Nephron (organoid): Measurements from ENCODE around the gene GRP.
"Not testable (repeated sequence)": the region's sequence is repeated elsewhere in the genome, so short reads cannot be mapped to it uniquely, and the experiment has no call there.

Experiments
- H3K27ac Mint-ChIP-seq, 3 experiments: 2 replicates each; pipeline ENCODE4 v1.8.0; 2020; ENCODE audit warnings: mixed read lengths in 3 of 3, mild to moderate bottlenecking in 2 of 3, moderate library complexity in 1 of 3
- H3K27me3 Mint-ChIP-seq: 2 replicates; pipeline ENCODE4 v1.8.0; 2021; ENCODE audit warnings: low read depth, mild to moderate bottlenecking, moderate library complexity, mixed read lengths
- H3K36me3 Mint-ChIP-seq: 2 replicates; pipeline ENCODE4 v1.8.0; 2020; ENCODE audit warnings: low read depth, mixed read lengths
- H3K4me1 Mint-ChIP-seq: 2 replicates; pipeline ENCODE4 v1.8.0; 2020; ENCODE audit warnings: mixed read lengths
- H3K4me3 Mint-ChIP-seq, 3 experiments: 2 replicates each; pipeline ENCODE4 v1.8.0; 2020; ENCODE audit warnings: mild to moderate bottlenecking in 3 of 3, mixed read lengths in 3 of 3, moderate library complexity in 2 of 3
- H3K9me3 Mint-ChIP-seq: 2 replicates; pipeline ENCODE4 v1.8.0; 2020; ENCODE audit warnings: mixed read lengths
- CTCF ChIP-seq, 3 experiments: fragments of 200-600 bp; sonication (generic); IDR thresholded peaks; one replicate each; pipeline ENCODE4 v1.5.0; 2021; ENCODE audit warnings: antibody characterized with exemption in 3 of 3; ENCODE audit not compliant: unreplicated experiment in 3 of 3

GRP gene

GRCh38 chr18:59238385-59238784, 18.4 kb downstream of the GRP start:
- Mint-ChIP-seq H3K27me3 (peaks cover 42% of the 10 kb centered on the region), H3K4me1 (no peaks in the 10 kb centered on the region), H3K4me3 (no peak overlapping the region), H3K36me3 (no peaks in the 10 kb centered on the region), H3K9me3 (peaks cover 11% of the 10 kb centered on the region), H3K27ac (no peak overlapping the region)
- TF ChIP-seq CTCF (IDR thresholded peaks at IDR 0.05; ENCODE audit: unreplicated experiment in 3 of 3) = no peak

GRCh38 chr18:59239642-59240041, 19.7 kb downstream of the GRP start:
- no peak for TF ChIP-seq CTCF (IDR thresholded peaks at IDR 0.05; ENCODE audit: unreplicated experiment in 3 of 3)

GRCh38 chr18:59242906-59243305, 22.9 kb downstream of the GRP start:
- Mint-ChIP-seq H3K4me3 (no peak overlapping the region), H3K4me1 (no peaks in the 10 kb centered on the region), H3K27me3 (peaks cover 71% of the 10 kb centered on the region), H3K9me3 (peaks cover 6% of the 10 kb centered on the region), H3K27ac (no peak overlapping the region), H3K36me3 (no peaks in the 10 kb centered on the region)
- TF ChIP-seq CTCF (IDR thresholded peaks at IDR 0.05; ENCODE audit: unreplicated experiment in 3 of 3) = no peak

More at GRCh38 chr18:59239642-59240041, 19.7 kb downstream of the GRP start:
- Mint-ChIP-seq H3K36me3 (no peaks in the 10 kb centered on the region), H3K27ac (no peak overlapping the region), H3K9me3 (peaks cover 11% of the 10 kb centered on the region), H3K4me3 (no peak overlapping the region), H3K27me3 (peaks cover 52% of the 10 kb centered on the region), H3K4me1 (no peaks in the 10 kb centered on the region)

GRCh38 chr18:59246796-59247195, 26.8 kb downstream of the GRP start:
- Mint-ChIP-seq H3K36me3 (no peaks in the 10 kb centered on the region), H3K27ac (no peak overlapping the region), H3K4me3 (no peak overlapping the region), H3K9me3 (peaks cover 2% of the 10 kb centered on the region), H3K27me3 (peaks cover 63% of the 10 kb centered on the region), H3K4me1 (peaks cover 6% of the 10 kb centered on the region)
- no peak for TF ChIP-seq CTCF (IDR thresholded peaks at IDR 0.05; ENCODE audit: unreplicated experiment in 3 of 3)

GRCh38 chr18:59249199-59249774, 29.3 kb downstream of the GRP start:
- peak overlapping the region in 1 of 3 experiments; percentile 7 for H3K27ac Mint-ChIP-seq
- H3K36me3 Mint-ChIP-seq = no peaks in the 10 kb centered on the region
- H3K27me3 Mint-ChIP-seq = peaks cover 76% of the 10 kb centered on the region
- TF ChIP-seq CTCF (IDR thresholded peaks at IDR 0.05; ENCODE audit: unreplicated experiment in 3 of 3) = peak; percentile 76 to 84 (median 83)
- H3K9me3 Mint-ChIP-seq = peaks cover 5% of the 10 kb centered on the region
- H3K4me1 Mint-ChIP-seq = peaks cover 6% of the 10 kb centered on the region
- no peak overlapping the region for H3K4me3 Mint-ChIP-seq

GRCh38 chr18:59255491-59255890, 35.5 kb downstream of the GRP start:
- H3K4me3 Mint-ChIP-seq, H3K27ac Mint-ChIP-seq, H3K4me1 Mint-ChIP-seq, H3K36me3 Mint-ChIP-seq: not testable (repeated sequence)
- Mint-ChIP-seq H3K27me3 (peaks cover 60% of the 10 kb centered on the region), H3K9me3 (peaks cover 11% of the 10 kb centered on the region)

- H3K9me3 Mint-ChIP-seq = peaks cover 21% of the 10 kb centered on the region
- H3K36me3 Mint-ChIP-seq, H3K4me3 Mint-ChIP-seq, H3K4me1 Mint-ChIP-seq, H3K27ac Mint-ChIP-seq: not testable (repeated sequence)
- peaks cover 96% of the 10 kb centered on the region for H3K27me3 Mint-ChIP-seq
These were observed 41.9 kb downstream of the GRP start for GRCh38 chr18:59261842-59262241.

- Mint-ChIP-seq H3K9me3 (peaks cover 21% of the 10 kb centered on the region), H3K4me1 (peaks cover 10% of the 10 kb centered on the region), H3K27me3 (peaks cover 98% of the 10 kb centered on the region)
- not testable (repeated sequence) for H3K4me3 Mint-ChIP-seq, H3K36me3 Mint-ChIP-seq, H3K27ac Mint-ChIP-seq
These were observed 42.3 kb downstream of the GRP start for GRCh38 chr18:59262243-59262642.
